ENCODE data around the gene MYO1F. TPM values are rescaled to one million over a fixed set of nuclear protein-coding genes. Genes with fewer than 3 reads are reported as not detected.

Gene MYO1F
- total and polyA plus RNA-seq, 2 of the 13 experiments (the other 11 are each of a cell fraction or from before 2014, with no cell fraction given) = 0.09 to 0.13 TPM

DNA sequence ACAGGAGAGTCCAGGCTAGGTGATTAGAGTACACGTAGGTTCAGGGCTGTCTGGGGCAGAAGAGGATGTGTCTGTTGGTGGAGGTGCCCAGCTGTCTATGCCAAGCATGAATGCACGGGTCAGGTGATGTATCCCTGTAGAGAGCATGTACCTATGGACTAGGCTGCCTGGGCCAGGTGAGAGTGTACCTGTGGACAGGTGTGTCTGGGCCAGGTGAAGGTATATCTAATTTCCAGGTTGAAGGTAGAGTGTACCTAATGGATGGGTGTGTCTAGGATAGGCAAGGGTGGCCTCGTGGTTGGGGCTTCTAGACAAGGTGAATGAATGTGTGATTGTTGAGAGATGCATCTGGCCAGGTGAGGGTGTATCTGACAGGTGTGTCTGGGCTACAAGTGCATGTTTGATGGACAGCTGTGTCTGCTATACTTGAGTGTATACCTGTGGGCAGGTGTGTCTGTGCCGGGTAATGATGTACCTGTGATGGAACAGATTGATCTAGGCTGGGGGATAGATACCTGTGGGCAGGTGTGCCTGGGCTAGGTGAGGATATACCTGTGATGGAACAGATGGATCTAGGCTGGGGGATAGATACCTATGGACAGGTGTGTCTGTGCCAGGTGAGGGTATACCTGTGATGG is 47.8 kb downstream of the MYO1F start:
- Histone ChIP-seq H2AFZ (ENCODE audit: low read length) (no peak overlapping the region), H3K9me3 (ENCODE audit: low read length) (no peaks in the 10 kb centered on the region), H3K79me2 (ENCODE audit: insufficient read depth, low read length) (no peaks in the 10 kb centered on the region), H3K27me3 (ENCODE audit: control insufficient read depth in 1 of 2, insufficient read depth in 2 of 2, low read length in 2 of 2) (no peaks in the 10 kb centered on the region), H3K4me2 (ENCODE audit: low read depth, low read length) (no peak overlapping the region), H3K4me3 (replicated peaks in 1 of 3; ENCODE audit: insufficient read depth in 1 of 3, low read depth in 2 of 3, low read length in 3 of 3) (no peak overlapping the region), H3K4me1 (ENCODE audit: insufficient read depth, low read length) (peaks cover 37% of the 10 kb centered on the region), H3K27ac (ENCODE audit: extremely low read length, insufficient read depth, low read length) (no peak overlapping the region), H3K9ac (ENCODE audit: insufficient read depth, low read depth, low read length) (no peak overlapping the region), H4K20me1 (ENCODE audit: insufficient read depth, low read length) (peaks cover 2% of the 10 kb centered on the region; the same call in 1 of the 2 replicates), H3K36me3 (replicated peaks in 1 of 2; ENCODE audit: control insufficient read depth in 1 of 2, insufficient read depth in 2 of 2, low read length in 2 of 2) (no peaks in the 10 kb centered on the region)
- CTCF ChIA-PET (ENCODE audit: low intra/inter-chr PET ratio, low total read pairs) = no interaction called here
- POLR2A ChIA-PET = no interaction called here
- TF ChIP-seq, protein P1, sequence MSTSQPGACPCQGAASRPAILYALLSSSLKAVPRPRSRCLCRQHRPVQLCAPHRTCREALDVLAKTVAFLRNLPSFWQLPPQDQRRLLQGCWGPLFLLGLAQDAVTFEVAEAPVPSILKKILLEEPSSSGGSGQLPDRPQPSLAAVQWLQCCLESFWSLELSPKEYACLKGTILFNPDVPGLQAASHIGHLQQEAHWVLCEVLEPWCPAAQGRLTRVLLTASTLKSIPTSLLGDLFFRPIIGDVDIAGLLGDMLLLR (CRISPR knock-in tag; IDR thresholded peaks at IDR 0.05) = no peak
- TF ChIP-seq POLR2A (IDR thresholded peaks at IDR 0.05; ENCODE audit: insufficient read depth in 1 of 2, low read depth in 2 of 2, low read length in 2 of 2) (peak in 1 of 2 experiments; percentile 20; a peak in 1 of 4 replicates), ZEB1 (IDR thresholded peaks at IDR 0.05; ENCODE audit: insufficient replicate concordance, low read depth) (peak; percentile 67), BCL6 (CRISPR knock-in tag; IDR thresholded peaks at IDR 0.05) (no peak), SUZ12 (IDR thresholded peaks at IDR 0.05; ENCODE audit: low read depth, low read length) (no peak), ZNF552 (CRISPR knock-in tag; IDR thresholded peaks at IDR 0.05; ENCODE audit: borderline replicate concordance) (no peak), THYN1 (CRISPR knock-in tag; IDR thresholded peaks at IDR 0.05; ENCODE audit: borderline replicate concordance, low read depth) (no peak)
- DNase-seq (ENCODE audit: low spot score) (no peak), ATAC-seq (no peak), FAIRE-seq (no peak)
- WGBS (ENCODE audit: low lambda C conversion rate) = 55% methylated on average over 3 of the region's 4 CpGs
- in situ Hi-C loops (cut with HindIII; ENCODE audit: extremely low pct_ligation_motif_present, low pct_unique_long_range_greater_than_20kb) (no loop called here), intact Hi-C loops (cut with micrococcal nuclease; ENCODE audit: unreplicated experiment) (loop anchor here (10.0 kb wide), 1 partner anchor 45 kb away; the partner anchor contains the start of gene MYO1F)
- no TSS peak for BruUV-seq (replicated peaks)

GRCh38 chr19:8528500-8528899 is 48.7 kb downstream of the MYO1F start:
- H3K4me2 ChIP-seq (ENCODE audit: low read depth, low read length) = no peak overlapping the region
- H2AFZ ChIP-seq (ENCODE audit: low read length) = no peak overlapping the region
- H3K27ac ChIP-seq (ENCODE audit: extremely low read length, insufficient read depth, low read length) = no peak overlapping the region
- FAIRE-seq = no peak
- no peak overlapping the region for H3K9ac ChIP-seq (ENCODE audit: insufficient read depth, low read depth, low read length)
- peaks cover 37% of the 10 kb centered on the region for H3K4me1 ChIP-seq (ENCODE audit: insufficient read depth, low read length)
- H4K20me1 ChIP-seq (ENCODE audit: insufficient read depth, low read length) = peaks cover 2% of the 10 kb centered on the region; the same call in 1 of the 2 replicates
- ChIA-PET POLR2A (interaction anchor here (1.0 kb wide), 1 partner anchor 15 kb away, joined by 3 read pairs; the partner anchor contains the start of gene ZNF414), CTCF (ENCODE audit: low intra/inter-chr PET ratio, low total read pairs) (no interaction called here)
- no peak for DNase-seq (ENCODE audit: low spot score)
- 40% methylated on average over 4 of the region's 4 CpGs for WGBS (ENCODE audit: low lambda C conversion rate)
- no TSS peak for BruUV-seq (replicated peaks)
- peak; percentile 12 for TF ChIP-seq ZEB1 (IDR thresholded peaks at IDR 0.05; ENCODE audit: insufficient replicate concordance, low read depth)
- TF ChIP-seq TBX3 (IDR thresholded peaks at IDR 0.05; ENCODE audit: borderline replicate concordance) = no peak
- intact Hi-C loops (cut with micrococcal nuclease; ENCODE audit: unreplicated experiment) (loop anchor here (10.0 kb wide), 1 partner anchor 46 kb away; the partner anchor contains the start of gene MYO1F), in situ Hi-C loops (cut with HindIII; ENCODE audit: extremely low pct_ligation_motif_present, low pct_unique_long_range_greater_than_20kb) (no loop called here)
- H3K4me3 ChIP-seq (replicated peaks in 1 of 3; ENCODE audit: insufficient read depth in 1 of 3, low read depth in 2 of 3, low read length in 3 of 3) = no peak overlapping the region
- no peaks in the 10 kb centered on the region for H3K79me2 ChIP-seq (ENCODE audit: insufficient read depth, low read length)
- ATAC-seq = no peak
- no peaks in the 10 kb centered on the region for H3K36me3 ChIP-seq (replicated peaks in 1 of 2; ENCODE audit: control insufficient read depth in 1 of 2, insufficient read depth in 2 of 2, low read length in 2 of 2)
- H3K9me3 ChIP-seq (ENCODE audit: low read length) = no peaks in the 10 kb centered on the region
- H3K27me3 ChIP-seq (ENCODE audit: control insufficient read depth in 1 of 2, insufficient read depth in 2 of 2, low read length in 2 of 2) = no peaks in the 10 kb centered on the region

Data from HepG2 (cell line).